NCI-H1105 treated with DMSO at 0.1 percent for 48 hours (cell line): ENCODE measurements around the gene TULP3.

Source experiments
- DNase-seq: peaks from one replicate; lab custom pipeline; 2025; lab: John Stamatoyannopoulos, UW

Gene TULP3

DNA sequence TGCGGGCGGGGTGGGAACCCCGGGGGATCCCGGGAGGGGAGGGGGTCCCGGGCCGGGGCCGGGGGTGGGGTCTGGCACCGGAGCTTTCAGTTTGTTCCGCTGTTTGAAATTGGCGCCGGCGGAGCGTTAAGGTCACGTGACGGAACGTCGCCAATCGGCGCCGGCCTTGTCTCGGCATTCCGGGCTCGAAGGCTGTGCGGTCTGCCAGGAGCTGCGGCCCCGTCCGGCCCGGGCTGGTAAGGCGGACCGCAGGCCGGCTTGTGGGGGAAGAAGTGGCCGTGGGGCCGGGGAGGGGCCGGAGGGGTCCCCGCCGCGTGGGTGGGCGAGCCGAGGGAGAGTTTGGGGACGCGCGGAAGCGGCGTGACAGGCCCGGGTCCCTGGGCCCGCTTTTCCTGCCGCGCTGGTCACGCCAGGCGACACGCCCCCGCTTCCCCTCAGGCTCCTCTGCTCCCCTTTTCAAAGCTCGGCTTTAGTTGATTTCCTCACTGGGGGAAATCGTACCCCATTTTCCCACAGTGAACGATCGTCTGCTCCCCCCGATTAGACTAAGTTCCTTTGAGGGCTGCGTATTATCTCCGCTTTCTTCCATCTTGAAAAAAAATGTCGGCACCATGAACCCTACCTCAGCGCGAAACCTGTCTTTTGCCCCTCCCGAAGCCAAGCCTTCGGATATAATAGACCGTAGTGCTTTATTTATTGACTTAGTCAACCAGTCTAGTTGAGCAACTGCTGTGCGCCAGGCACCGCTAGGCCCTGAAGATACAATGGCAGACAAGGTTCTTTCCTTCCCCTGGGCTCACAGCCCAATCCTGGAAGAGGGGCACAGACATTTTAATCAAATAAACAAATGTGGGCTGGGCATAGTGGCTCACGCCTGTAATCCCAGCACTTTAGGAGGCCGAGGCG is 13.4 kb upstream of the TULP3 start, which contains the start of the genes FOXM1 and RHNO1:
Gene FOXM1, minus strand, starts transcription at position 128 of the 906 bp plus-strand sequence. CDS start 2,696 bp downstream, outside the sequence.
Gene RHNO1, plus strand, starts transcription at position 177 of the 906 bp plus-strand sequence. CDS start 8,144 bp downstream, outside the sequence.
- DNase-seq: peak; percentile 82

DNA sequence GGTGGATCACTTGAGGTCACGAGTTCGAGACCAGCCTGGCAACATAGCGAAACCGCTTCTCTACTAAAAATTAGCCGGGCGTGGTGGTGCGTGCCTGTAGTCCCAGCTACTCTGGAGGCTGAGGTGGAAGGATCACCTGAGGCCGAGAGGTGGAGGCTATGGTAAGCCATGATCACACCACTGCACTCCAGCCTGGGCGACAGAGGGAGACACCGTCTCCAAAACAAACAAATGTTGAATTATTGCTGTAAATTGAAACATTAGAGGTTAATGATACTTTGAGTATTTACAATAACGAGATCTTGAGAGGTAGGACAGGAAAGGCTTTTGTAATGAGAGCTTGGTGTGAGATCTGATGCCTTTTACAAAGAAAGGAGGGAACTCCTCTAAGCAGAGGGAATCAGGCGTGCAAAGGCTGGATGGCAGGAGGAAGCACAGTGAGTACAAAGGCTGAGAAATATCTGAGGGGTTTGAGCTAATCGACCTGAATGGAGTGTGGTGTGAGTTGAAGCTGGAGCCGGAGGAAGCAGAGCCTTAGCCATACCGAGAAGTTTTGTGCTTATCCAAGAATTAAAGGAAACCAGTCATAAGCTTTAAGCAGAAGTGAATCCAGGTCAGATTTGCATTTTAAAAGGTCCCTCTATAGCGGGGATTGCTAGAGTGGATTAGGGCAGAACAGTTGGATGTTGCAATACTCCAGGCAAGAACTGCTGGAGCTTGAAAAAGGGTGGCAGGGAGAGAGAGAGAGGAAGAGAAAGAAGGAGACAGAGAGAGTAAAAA is 12.5 kb upstream of the TULP3 start:
- peak; percentile 74 for DNase-seq

DNA sequence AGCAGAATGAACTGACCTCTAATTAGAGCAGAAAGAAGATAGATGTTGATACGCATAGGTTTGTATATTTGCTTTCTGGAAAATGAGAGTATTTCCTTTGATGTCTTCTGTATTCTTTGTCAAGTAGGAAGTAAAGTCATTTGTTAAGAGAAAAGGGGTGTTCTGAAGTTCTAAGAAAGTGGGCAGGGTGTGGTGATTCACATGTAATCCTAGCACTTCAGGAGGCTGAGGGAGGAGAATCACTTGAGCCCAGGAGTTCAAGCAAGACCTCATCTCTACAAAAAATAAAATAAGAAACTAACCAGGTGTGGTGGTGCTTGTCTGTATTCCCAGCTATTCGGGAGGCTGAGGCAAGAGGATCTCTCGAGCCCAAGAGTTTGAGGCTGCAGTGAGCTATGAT is 10.8 kb upstream of the TULP3 start:
- no peak for DNase-seq

DNA sequence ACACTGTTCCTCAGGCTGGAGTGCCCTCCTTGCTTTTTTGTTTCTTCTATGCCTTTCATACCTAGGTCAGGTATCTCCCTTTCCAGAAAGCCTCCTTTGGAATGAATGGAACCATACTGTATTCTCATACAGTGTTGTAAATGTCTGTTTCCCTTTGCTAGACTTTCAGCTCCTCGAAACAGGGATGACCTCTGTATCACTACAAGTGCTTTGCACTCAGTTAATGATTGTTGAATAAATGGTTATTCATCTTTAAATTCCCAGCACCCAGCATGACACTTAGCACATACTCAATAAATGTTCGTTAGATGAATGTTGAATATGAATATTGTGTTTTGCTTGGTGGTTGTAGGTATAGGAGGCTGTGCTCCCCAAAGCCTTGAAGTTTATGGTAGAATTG is 5.9 kb upstream of the TULP3 start:
- no peak for DNase-seq

DNA sequence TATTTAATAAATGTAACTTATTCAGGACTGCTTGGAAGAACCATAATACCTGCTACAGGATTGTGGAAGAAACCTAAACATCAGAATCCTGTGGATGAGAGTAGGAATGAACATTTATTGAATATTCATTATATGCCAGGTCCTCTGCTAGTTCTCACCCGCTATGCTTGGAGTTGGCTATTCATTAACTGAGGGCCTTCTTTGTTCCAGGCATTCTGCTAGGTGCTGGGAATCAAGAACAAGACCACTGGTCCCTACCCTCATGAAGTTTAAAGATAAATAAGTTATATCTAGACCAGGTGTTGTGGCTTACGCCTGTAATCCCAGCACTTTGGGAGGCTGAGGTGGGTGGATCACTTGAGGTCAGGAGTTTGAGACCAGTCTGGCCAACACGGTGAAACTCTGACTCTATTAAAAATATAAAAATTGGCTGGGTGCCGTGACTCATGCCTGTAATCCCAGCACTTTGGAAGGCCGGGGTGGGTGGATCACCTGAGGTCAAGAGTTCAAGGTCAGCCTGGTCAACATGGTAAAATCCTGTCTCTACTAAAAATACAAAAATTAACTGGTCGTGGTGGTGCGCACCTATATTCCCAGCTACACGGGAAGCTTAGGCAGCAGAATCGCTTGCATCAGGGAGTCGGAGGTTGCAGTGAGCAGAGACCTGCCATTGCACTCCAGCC is 3.8 kb upstream of the TULP3 start:
- DNase-seq: no peak

DNA sequence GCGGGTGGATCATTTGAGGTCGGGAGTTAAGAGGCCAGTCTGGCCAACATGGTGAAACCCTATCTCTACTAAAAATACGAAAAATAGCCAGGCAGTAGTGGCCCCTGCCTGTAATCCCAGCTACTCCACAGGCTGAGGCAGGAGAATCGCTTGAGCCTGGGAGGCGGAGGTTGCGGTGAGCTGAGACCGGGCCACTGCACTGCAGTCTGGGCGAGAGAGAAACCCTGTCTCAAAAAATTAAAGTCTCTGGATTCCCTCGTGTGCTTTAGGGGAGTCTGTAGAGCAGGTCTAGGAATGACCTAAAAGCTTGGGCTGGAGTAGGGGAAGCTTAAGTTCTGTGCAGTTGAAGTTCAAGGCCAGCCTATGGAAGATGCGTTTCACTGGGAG is 697 bp upstream of the TULP3 start:
- no peak for DNase-seq

DNA sequence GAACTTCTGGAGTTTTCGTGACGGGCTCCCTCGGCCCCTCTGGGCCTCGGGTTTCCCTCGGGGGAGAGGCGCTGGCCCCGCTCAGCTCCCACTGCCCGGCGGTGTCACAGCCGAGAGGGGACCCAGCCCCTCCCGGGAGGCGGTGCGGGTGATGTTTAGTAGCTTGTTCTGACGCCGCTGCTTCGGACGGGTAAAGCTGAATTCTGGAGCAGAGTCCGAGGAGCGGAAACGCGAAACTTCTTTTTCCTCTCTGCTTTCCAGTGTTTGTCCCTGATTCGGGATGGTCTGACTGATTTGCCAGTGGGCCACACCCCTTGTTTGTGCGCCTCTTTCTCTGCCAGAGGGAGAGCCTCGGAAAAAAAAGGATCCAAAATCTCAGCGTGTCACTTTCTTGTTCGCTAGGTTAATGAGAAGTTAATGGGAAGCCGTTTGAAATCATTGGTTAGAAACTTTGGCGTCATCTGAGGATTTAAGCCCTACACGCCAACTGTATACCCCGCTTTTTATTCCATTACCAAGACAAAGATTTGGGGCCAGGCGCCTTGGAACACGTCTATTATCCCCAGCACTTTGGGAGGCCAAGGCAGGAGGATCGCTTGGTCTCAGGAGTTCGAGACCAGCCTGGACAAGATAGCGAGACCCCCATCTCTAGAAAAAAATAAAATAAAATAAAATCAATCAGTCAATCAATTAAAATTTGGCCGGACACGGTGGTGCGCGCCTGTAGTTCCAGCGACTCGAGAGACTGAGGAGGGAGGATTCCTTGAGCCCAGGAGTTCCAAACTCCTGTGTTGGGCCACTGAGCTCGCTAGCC is 756 bp downstream of the TULP3 start:
- DNase-seq: peak; percentile 55

DNA sequence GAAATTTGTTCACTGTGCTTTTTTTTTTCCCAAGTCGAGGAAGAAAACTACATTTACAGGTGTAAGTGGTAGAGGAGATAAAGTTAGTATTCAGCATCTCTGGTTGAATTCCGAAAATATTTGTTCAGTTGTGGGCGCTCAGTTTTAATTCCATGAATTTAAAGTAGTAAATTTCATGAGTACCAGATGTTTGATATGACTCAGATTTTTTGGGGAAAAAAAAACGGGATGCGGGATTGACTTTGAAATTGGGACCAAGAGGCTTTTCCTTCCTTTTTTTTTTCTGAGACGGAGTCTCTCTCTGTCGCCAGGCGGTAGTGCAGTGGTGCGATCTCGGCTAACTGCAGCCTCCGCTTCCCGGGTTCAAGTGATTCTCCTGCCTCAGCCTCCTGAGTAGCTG is 1.6 kb downstream of the TULP3 start:
- DNase-seq: no peak

DNA sequence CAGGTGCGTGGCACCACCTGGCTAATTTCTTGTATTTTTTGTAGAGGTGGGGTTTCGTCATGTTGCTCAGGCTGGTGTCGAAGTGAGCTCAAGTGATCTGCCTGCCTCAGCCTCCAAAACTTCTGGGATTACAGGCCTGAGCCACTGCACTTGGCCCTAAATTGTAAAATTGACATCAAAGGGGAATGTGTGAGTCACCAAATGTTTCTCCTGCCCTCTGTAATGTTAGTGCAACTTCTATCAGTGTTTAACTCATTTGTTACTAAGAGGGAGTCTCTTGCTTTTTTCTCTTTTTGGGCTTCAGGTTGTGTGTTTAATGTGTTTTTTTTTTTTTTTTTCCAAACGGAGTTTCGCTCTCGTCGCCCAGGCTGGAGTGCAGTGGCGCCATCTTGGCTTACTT is 2.3 kb downstream of the TULP3 start:
- no peak for DNase-seq

DNA sequence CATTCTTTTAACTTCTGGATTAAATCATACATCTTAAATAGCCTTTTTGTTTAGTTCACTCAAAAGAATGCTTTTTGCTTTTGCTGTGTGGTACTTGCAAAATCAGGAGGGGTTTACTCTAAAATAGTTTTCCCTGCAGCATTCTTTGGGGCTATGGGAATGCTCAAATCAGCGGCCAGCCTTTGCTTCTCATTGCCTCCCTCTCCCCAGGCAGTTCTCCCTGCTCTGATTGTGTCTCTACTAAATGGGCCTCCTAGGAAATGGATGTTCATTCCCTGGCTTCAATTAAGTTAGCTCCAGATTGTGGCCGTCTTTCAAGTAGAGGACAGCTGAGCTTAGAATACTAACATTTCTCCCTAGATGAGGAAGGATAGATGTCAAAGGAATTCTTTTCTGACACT is 4.4 kb downstream of the TULP3 start:
- no peak for DNase-seq

DNA sequence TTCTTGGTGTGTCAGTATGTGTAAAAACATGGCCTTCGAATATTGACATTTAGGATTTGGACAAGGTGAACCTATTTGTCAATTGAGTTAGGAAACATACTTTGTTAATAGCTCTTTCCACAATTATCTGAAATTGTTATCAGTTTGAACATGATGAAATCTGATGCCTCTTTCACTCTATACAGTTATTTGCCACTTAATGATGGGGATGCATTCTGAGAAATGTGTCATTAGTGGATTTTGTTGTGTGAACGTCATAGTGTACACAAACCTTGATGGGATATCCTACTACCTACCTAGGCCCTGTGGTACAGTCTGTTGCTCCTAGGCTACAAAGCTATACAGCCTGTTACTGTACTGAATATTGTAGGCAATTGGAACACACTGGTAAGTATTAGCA is 4.8 kb downstream of the TULP3 start:
- DNase-seq: no peak

DNA sequence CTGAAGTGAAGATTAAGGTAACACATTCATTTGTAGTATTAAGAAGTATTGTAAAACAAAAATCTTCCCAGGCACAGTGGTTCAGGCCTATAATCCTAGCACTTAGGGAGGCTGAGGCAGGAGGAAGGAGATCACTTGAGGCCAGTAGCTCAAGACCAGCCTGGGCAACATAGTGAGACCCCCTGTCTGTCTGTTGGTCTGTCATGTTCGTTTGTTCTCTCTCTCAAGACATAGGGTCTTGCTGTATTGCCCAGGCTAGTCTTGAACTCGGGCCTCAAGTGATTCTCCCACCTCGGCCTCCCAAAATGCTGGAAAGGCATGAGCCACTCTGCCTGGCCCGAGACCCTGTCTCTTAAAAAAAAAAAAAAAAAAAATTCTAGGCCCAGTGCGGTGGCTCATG is 6.7 kb downstream of the TULP3 start:
- no peak for DNase-seq

DNA sequence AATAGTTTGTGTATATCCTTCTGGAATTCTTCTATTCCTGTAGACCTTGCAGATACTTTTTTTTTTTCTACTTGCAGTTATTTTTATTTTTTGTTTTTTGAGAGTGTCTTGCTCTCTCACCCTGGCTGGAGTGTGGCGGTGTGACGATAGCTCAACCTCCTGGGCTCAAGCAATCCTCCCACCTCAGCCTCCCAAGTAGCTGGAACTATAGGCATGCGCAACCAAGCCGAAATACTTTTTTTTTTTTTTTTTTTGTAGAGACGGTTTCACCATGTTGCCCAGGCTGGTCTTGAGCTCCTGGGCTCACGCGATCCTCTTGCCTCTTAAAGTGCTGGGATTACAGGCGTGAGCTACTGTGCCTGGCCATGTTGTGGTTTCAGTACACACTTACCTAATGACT is 10.0 kb downstream of the TULP3 start:
- DNase-seq: no peak

DNA sequence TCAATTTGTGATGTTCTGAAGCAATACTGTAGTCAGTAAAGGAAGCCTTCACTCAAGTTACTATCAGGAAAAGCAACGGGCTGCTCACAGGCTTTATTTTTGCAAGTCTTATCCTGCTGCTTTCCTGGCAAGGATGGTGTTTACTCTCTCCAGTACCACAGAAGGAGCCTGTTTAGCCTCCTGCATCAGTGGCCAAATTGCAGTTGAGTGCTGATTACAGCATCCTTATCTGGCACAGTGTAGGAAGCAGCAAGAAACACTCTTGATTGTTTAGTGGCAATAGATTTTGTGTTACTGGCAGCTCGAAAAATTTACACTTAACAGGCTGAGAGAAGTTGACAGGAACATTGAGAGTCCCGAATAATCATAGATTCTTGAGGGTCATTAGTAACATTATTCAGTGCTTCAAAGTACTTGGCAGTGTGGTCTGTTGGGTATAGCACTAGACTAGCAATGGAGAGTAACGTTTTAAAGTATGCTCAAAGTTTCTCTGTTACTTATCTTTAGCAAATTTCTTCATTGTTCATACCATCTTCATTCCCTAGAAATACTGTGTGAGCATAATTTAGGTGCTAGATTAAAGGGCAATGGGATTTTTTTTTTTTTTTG is 11.7 kb downstream of the TULP3 start:
- peak; percentile 80 for DNase-seq

DNA sequence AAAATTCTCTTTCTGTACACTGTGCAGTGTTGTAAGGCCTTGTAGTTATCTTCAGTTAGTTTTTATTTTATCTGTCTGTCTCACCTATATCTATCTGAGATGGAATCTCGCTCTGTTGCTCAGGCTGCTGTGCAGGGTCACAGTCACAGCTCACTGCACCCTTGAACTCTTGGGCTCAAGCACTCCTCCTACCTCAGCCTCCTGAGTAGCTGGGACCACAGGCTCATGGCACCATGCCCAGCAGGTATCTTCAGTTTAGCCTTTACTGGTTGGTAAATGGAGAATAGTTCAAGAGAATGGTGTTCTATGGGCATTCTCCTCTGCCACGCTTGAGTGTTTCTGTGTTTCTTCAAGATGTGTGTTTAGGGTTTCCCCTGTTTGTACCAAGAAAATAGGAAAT is 13.6 kb downstream of the TULP3 start:
- no peak for DNase-seq

DNA sequence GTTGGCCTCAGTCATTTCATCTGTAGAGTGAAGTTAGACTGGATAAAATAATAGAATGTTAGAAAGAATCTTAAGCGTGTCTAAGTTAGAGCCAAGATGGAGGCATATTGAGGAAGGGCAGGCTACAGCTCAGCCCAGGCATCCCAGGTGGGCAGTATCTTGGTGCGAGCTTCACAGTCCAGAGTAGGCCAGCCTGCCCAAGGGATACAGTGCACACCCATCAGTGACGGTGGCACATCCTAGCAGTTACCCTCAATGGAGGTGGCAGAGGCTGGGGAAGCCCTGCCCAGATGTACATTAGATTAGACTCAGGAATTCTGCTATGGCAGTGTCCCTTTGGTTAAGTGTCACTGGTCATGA is 21.5 kb downstream of the TULP3 start:
- no peak for DNase-seq

DNA sequence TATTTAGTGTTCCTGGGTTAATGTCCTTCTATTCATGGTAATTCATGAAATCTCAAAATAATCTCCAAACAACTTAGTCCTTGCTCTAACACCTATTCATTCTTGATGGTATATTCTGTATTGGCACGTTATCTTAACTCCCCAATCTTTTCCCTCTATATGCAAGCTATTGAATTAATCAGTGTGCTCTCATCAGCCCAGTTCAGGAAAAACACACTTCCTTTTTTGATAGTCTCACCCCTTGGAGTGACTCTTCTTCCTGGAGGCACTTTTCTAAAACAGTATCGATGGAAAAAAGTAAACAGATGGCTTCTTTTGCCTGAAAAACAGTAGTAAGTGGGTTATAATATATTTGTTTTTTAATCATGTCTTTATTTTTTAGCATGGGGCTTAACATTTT is 28.6 kb downstream of the TULP3 start:
- DNase-seq: no peak

DNA sequence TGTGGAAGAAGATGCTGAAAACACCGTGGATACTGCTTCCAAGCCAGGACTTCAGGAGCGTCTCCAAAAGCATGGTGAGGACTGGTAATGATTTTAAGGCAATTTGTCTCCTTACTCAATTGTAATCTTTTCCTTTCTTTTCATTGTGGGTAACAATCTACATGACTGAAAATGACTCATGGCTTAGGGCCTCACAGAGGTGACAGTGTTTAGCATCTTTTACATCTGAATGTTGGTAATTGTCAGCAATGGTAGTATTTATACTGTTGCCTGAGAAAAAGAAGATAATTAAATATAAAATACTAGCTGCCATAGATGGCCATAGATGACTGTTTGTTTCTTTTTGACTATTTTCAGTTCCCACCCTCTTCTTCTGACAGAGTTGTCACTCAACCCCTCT is 31.6 kb downstream of the TULP3 start:
- DNase-seq: no peak

DNA sequence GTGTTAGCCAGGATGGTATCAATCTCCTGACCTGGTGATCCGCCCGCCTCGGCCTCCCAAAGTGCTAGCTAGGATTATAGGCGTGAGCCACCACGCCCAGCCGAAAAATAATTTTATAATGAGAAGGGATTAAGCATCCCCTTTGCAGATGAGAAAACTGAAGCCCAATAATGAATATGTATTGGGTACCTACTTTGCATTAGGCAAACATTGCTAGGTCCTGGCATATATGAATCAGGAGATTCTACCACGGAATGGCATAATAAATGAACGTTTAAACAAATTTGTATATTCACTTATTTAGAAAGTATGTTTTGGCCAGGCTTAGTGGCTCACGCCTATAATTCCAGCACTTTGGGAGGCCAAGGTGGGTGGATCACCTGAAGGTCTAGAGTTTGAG is 32.4 kb downstream of the TULP3 start:
- DNase-seq: no peak

DNA sequence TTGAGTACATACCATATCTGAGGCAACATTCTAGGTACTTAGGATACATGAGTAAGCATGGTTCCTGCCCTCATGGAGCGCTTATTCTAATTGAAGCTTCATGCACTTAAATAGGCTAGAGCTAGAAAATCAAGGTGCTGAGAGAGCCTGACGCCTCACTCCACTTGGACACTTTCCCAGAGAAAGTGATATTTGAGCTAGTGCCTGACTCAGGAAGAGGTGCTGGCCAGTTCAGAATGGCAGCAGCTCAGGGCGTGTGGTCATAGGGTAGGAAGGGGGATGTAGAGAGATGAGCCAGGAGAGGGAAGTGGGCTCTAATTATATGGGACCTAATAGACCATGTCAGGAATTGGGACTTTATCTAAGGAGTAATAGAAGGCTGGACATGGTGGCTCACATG is 33.3 kb downstream of the TULP3 start:
- no peak for DNase-seq

DNA sequence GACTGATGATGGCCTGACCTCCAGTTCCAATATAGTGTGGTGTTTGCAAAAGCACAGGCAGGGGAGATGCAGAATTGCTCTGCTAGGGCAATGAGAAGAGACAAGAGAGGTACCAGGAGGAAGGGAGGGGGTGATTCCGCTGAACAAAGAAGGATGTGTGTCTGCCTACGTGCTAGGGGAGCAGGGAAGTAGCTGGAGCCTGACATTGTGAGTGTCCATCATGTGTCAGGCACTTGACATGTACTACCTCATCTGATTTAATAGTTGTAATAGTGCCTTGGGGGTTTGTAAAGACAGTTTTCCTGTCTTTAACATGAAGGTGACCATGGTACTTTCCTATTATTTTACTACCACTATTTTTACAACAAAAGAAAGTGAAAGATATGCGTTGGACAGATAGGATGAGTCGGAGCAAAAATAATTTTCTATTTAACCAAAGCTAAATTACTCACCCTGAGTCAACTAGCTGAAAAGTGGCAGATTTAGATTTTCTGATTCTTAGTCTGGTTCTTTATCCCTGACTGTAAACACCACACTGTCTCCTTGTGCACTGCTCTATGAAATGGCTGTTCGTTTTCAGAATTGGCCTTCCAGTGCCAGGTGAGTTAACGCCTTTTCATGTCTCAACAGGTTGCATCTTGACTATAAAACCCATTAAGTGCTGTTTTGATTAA is 34.8 kb downstream of the TULP3 start:
- peak; percentile 57 for DNase-seq
